Neural progenitor cell (in vitro differentiated cells): ENCODE results near the gene LDHAL6B.

Source experiments
- CTCF ChIP-seq: fragments of 200-600 bp; sonication (generic); IDR thresholded peaks from 2 replicates; pipeline ENCODE4 v1.5.1; 2017; ENCODE audit warnings: antibody characterized with exemption, mild to moderate bottlenecking
- EZH2 ChIP-seq: fragments of 200-600 bp; sonication (generic); IDR thresholded peaks from 2 replicates; pipeline ENCODE4 v1.6.1; 2017; ENCODE audit warnings: antibody characterized with exemption, mild to moderate bottlenecking, moderate library complexity
- EZH2phosphoT487 ChIP-seq: fragments of 200-600 bp; sonication (generic); IDR thresholded peaks from 2 replicates; pipeline ENCODE4 v1.6.1; 2017; ENCODE audit warnings: antibody characterized with exemption

- TF ChIP-seq CTCF: no peak
- no peak for TF ChIP-seq EZH2phosphoT487
- no peak for TF ChIP-seq EZH2
Measured at GRCh38 chr15:59221511-59222505, 15.2 kb downstream of the LDHAL6B start.
